Measurements from ENCODE around the gene WBP2NL.

- TF ChIP-seq CTCF (IDR thresholded peaks at IDR 0.05; ENCODE audit: low read length) (no peak), EZH2phosphoT487 (IDR thresholded peaks at IDR 0.05; ENCODE audit: low read length) (no peak)
Observed at GRCh38 chr22:41974691-41975290, 23.8 kb upstream of the WBP2NL start.
